Measurements from ENCODE around the gene C12orf42. TPM values are rescaled to one million over a fixed set of nuclear protein-coding genes. Genes with fewer than 3 reads are reported as not detected.

The C12orf42 gene
- total RNA-seq, 1 experiment from 2014 or later: 0.37 TPM

GRCh38 chr12:103391103-103391502, 104.7 kb downstream of the C12orf42 start (continued):
- TF ChIP-seq ZSCAN18 (CRISPR knock-in tag; IDR thresholded peaks at IDR 0.05) (no peak), NFATC4 (CRISPR knock-in tag; IDR thresholded peaks at IDR 0.05) (no peak), ZNF232 (CRISPR knock-in tag; IDR thresholded peaks at IDR 0.05) (no peak), CREB1 (CRISPR knock-in tag; IDR thresholded peaks at IDR 0.05) (no peak), ARID4B (CRISPR knock-in tag; IDR thresholded peaks at IDR 0.05; ENCODE audit: borderline replicate concordance) (no peak)
- TF ChIP-seq, protein P1, sequence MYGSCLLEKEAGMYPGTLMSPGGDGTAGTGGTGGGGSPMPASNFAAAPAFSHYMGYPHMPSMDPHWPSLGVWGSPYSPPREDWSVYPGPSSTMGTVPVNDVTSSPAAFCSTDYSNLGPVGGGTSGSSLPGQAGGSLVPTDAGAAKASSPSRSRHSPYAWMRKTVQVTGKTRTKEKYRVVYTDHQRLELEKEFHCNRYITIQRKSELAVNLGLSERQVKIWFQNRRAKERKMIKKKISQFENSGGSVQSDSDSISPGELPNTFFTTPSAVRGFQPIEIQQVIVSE (CRISPR knock-in tag; IDR thresholded peaks at IDR 0.05; ENCODE audit: borderline replicate concordance): no peak

GRCh38 chr12:103387385-103387784, 108.4 kb downstream of the C12orf42 start:
- Mint-ChIP-seq H3K4me3 (no peak overlapping the region), H3K9me3 (no peaks in the 10 kb centered on the region), H3K4me1 (no peaks in the 10 kb centered on the region), H3K36me3 (no peaks in the 10 kb centered on the region), H3K27ac (no peak overlapping the region), H3K27me3 (ENCODE audit: low read depth) (no peaks in the 10 kb centered on the region)
- ChIA-PET CTCF (no interaction called here), POLR2A (no interaction called here)
- TF ChIP-seq GRHL2 (CRISPR knock-in tag; IDR thresholded peaks at IDR 0.05; ENCODE audit: insufficient replicate concordance, severe bottlenecking) (no peak), NR1H2 (CRISPR knock-in tag; IDR thresholded peaks at IDR 0.05) (no peak), E2F5 (CRISPR knock-in tag; IDR thresholded peaks at IDR 0.05) (no peak), GTF2I (CRISPR knock-in tag; conservative IDR thresholded peaks at IDR 0.05) (no peak), GABPB1 (CRISPR knock-in tag; IDR thresholded peaks at IDR 0.05) (0 out of 2 replicates have a peak, but pooled peaks have one; percentile 37)
- TF ChIP-seq, protein P2, sequence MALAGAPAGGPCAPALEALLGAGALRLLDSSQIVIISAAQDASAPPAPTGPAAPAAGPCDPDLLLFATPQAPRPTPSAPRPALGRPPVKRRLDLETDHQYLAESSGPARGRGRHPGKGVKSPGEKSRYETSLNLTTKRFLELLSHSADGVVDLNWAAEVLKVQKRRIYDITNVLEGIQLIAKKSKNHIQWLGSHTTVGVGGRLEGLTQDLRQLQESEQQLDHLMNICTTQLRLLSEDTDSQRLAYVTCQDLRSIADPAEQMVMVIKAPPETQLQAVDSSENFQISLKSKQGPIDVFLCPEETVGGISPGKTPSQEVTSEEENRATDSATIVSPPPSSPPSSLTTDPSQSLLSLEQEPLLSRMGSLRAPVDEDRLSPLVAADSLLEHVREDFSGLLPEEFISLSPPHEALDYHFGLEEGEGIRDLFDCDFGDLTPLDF (CRISPR knock-in tag; IDR thresholded peaks at IDR 0.05): no peak
- DNase-seq (ENCODE audit: low spot score) (no peak), ATAC-seq (no peak)

DNA sequence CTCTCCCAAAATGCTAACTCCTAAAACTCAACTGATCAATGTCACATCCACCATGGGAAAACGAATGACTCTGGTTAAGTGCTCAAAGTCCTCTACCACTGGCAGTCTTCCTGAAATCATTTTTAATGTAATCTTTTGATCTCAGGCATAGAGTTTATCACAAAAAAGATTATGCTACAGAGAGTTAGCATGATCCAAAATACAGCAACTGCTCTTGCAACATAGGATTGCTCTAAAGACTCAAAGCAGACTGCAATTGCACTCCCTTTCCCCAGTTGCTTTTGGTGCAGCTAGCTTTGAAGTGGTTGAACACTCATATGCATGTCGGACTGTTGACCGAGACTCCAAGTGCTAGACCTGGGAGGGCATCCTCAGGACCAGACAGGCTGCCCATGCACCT, 109.3 kb downstream of the C12orf42 start:
- H3K4me1 Mint-ChIP-seq: no peaks in the 10 kb centered on the region
- H3K4me3 Mint-ChIP-seq: no peak overlapping the region
- ChIA-PET CTCF (no interaction called here), POLR2A (no interaction called here)
- no peak overlapping the region for H3K27ac Mint-ChIP-seq
- no peak for DNase-seq (ENCODE audit: low spot score)
- H3K27me3 Mint-ChIP-seq (ENCODE audit: low read depth): no peaks in the 10 kb centered on the region
- H3K36me3 Mint-ChIP-seq: no peaks in the 10 kb centered on the region
- no peaks in the 10 kb centered on the region for H3K9me3 Mint-ChIP-seq
- ATAC-seq: no peak
- TF ChIP-seq RELA (CRISPR knock-in tag; IDR thresholded peaks at IDR 0.05; ENCODE audit: borderline replicate concordance): no peak
- no peak for TF ChIP-seq ZNF416 (CRISPR knock-in tag; IDR thresholded peaks at IDR 0.05)
- TF ChIP-seq SOX15 (CRISPR knock-in tag; IDR thresholded peaks at IDR 0.05): no peak
- TF ChIP-seq, protein P3, sequence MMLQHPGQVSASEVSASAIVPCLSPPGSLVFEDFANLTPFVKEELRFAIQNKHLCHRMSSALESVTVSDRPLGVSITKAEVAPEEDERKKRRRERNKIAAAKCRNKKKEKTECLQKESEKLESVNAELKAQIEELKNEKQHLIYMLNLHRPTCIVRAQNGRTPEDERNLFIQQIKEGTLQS (CRISPR knock-in tag; conservative IDR thresholded peaks at IDR 0.05): no peak
- TF ChIP-seq ZNF396 (CRISPR knock-in tag; IDR thresholded peaks at IDR 0.05; ENCODE audit: borderline replicate concordance): no peak
- TF ChIP-seq ATF6 (CRISPR knock-in tag; IDR thresholded peaks at IDR 0.05): no peak
- TF ChIP-seq GRHL2 (CRISPR knock-in tag; IDR thresholded peaks at IDR 0.05; ENCODE audit: insufficient replicate concordance, severe bottlenecking): no peak
- no peak for TF ChIP-seq MAX (CRISPR knock-in tag; IDR thresholded peaks at IDR 0.05)
- no peak for TF ChIP-seq SMAD3 (CRISPR knock-in tag; IDR thresholded peaks at IDR 0.05; ENCODE audit: borderline replicate concordance)
- no peak for TF ChIP-seq TCF7 (CRISPR knock-in tag; IDR thresholded peaks at IDR 0.05; ENCODE audit: low read depth)
- TF ChIP-seq ATF1 (CRISPR knock-in tag; IDR thresholded peaks at IDR 0.05): no peak
- no peak for TF ChIP-seq NFYB (CRISPR knock-in tag; conservative IDR thresholded peaks at IDR 0.05; ENCODE audit: low read depth)
- TF ChIP-seq NR3C1 (CRISPR knock-in tag; conservative IDR thresholded peaks at IDR 0.05; ENCODE audit: low read depth): no peak
